ENCODE data around the gene NEO1. TPM values are rescaled to one million over a fixed set of nuclear protein-coding genes. Genes with fewer than 3 reads are reported as not detected.
A peak's percentile ranks its signal among the peaks of the same experiment; 100 is the strongest.

Gene NEO1
- total RNA-seq, 5 donors from 2014 or later (not counting 1 experiment from before 2014, with no cell fraction given): 5.0 to 16.6 (median 10.2) TPM

- no peaks in the 10 kb centered on the region for H3K9me3 ChIP-seq
- ATAC-seq (replicated peaks in 1 of 4): no peak
- H3K27ac ChIP-seq (ENCODE audit: low read length): no peak overlapping the region
- Mint-ChIP-seq H3K36me3 (no peaks in the 10 kb centered on the region), H3K27ac (no peak overlapping the region), H3K4me1 (peaks cover 0 to 4% (median 0%) of the 10 kb centered on the region in 3 donors), H3K9me3 (no peaks in the 10 kb centered on the region), H3K4me3 (no peak overlapping the region), H3K27me3 (peaks cover 10 to 18% of the 10 kb centered on the region in 2 donors)
- peak in 1 of 35 experiments; percentile 11 for DNase-seq
- no peak overlapping the region for H3K4me3 ChIP-seq (ENCODE audit: control insufficient read depth in 1 of 2, extremely low read depth in 1 of 2, low read length in 1 of 2)
- ChIA-PET POLR2A (no interaction called here), CTCF (interaction anchor here in 1 of 2 donors (0.6 kb wide), 1 partner anchor 651 kb away, joined by 10 read pairs; no protein-coding TSS in a partner anchor)
- H3K36me3 ChIP-seq (ENCODE audit: control insufficient read depth in 2 of 2, extremely low read depth in 1 of 2, insufficient read depth in 1 of 2, low read length in 1 of 2): no peaks in the 10 kb centered on the region
- 65% methylated on average over 24 of the region's 29 CpGs for WGBS (ENCODE audit: insufficient coverage)
- H3K4me1 ChIP-seq (ENCODE audit: control insufficient read depth in 1 of 2, extremely low read depth in 1 of 2, insufficient read depth in 2 of 2, low read length in 2 of 2): peaks cover 0 to 7% of the 10 kb centered on the region in 2 experiments
- peaks cover 0 to 39% of the 10 kb centered on the region in 2 experiments for H3K27me3 ChIP-seq (replicated peaks in 1 of 2; ENCODE audit: control insufficient read depth in 2 of 2, extremely low read depth in 1 of 2, insufficient read depth in 2 of 2, low read length in 1 of 2)
These were observed 273.1 kb downstream of the NEO1 start for GRCh38 chr15:73325191-73325861.

- peaks cover 0 to 4% (median 0%) of the 10 kb centered on the region in 3 donors for H3K4me1 Mint-ChIP-seq
- Histone ChIP-seq H3K36me3 (ENCODE audit: control insufficient read depth in 2 of 2, extremely low read depth in 1 of 2, insufficient read depth in 1 of 2, low read length in 1 of 2) (no peaks in the 10 kb centered on the region), H3K9me3 (no peaks in the 10 kb centered on the region), H3K27ac (ENCODE audit: low read length) (no peak overlapping the region), H3K4me1 (ENCODE audit: control insufficient read depth in 1 of 2, extremely low read depth in 1 of 2, insufficient read depth in 2 of 2, low read length in 2 of 2) (peaks cover 0 to 7% of the 10 kb centered on the region in 2 experiments), H3K4me3 (ENCODE audit: control insufficient read depth in 1 of 2, extremely low read depth in 1 of 2, low read length in 1 of 2) (no peak overlapping the region), H3K27me3 (replicated peaks in 1 of 2; ENCODE audit: control insufficient read depth in 2 of 2, extremely low read depth in 1 of 2, insufficient read depth in 2 of 2, low read length in 1 of 2) (peaks cover 0 to 32% of the 10 kb centered on the region in 2 experiments)
- H3K9me3 Mint-ChIP-seq: no peaks in the 10 kb centered on the region
- H3K4me3 Mint-ChIP-seq: no peak overlapping the region
- no CpG with 5 or more reads among the region's 4 CpGs for WGBS (ENCODE audit: insufficient coverage)
- H3K27me3 Mint-ChIP-seq: peaks cover 4 to 18% of the 10 kb centered on the region in 2 donors
- no peak for DNase-seq
- CTCF ChIA-PET: interaction anchor here in 1 of 2 donors (0.6 kb wide), 1 partner anchor 652 kb away, joined by 10 read pairs; no protein-coding TSS in a partner anchor
- POLR2A ChIA-PET: no interaction called here
- no peak for ATAC-seq (replicated peaks in 1 of 4)
- H3K36me3 Mint-ChIP-seq: no peaks in the 10 kb centered on the region
- H3K27ac Mint-ChIP-seq: no peak overlapping the region
These were observed 273.9 kb downstream of the NEO1 start for GRCh38 chr15:73326157-73326556.

DNA sequence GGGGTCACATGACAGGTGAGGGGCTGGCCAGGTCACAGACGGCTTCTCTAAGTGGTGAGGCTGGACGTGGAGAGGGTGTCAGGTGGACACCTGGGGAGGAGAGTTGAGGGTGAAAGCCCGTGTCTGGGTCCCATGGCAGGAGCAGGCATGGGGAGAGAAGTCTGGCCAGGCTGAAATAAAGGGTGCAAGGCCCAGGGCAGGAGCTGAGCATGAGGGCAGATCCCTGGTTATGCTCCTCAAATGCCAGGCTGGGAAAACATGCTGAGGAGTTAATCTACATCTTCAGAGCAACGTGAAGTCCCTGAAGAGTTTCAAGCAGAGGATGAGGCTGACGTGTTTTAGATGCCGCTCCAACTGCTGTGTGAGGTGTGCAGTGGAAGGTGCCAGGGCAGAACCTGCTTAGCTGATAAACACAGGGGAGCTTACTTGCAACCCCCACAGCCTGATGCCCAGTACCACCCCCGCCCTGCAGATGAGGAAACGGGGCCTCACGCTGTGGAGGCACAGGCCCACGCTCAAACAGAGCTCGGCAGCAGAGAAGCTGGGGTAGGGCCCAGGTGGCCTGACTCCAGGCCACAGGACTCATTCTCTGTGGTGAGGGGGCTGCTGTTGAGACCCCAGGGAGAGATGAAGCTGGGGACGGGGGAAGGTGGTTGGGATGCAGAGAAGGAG, 276.0 kb downstream of the NEO1 start:
- ChIA-PET CTCF (no interaction called here), POLR2A (interaction anchor here in 1 of 2 donors (0.7 kb wide), 1 partner anchor 540 kb away, joined by 3 read pairs; no protein-coding TSS in a partner anchor)
- no peaks in the 10 kb centered on the region for H3K36me3 Mint-ChIP-seq
- H3K27me3 ChIP-seq (replicated peaks in 1 of 2; ENCODE audit: control insufficient read depth in 2 of 2, extremely low read depth in 1 of 2, insufficient read depth in 2 of 2, low read length in 1 of 2): peaks cover 0 to 28% of the 10 kb centered on the region in 2 experiments
- H3K4me1 ChIP-seq (ENCODE audit: control insufficient read depth in 1 of 2, extremely low read depth in 1 of 2, insufficient read depth in 2 of 2, low read length in 2 of 2): peaks cover 0 to 7% of the 10 kb centered on the region in 2 experiments
- H3K9me3 Mint-ChIP-seq: no peaks in the 10 kb centered on the region
- H3K27me3 Mint-ChIP-seq: peaks cover 3 to 14% of the 10 kb centered on the region in 2 donors
- ATAC-seq (replicated peaks in 1 of 4): no peak
- H3K27ac ChIP-seq (ENCODE audit: low read length): no peak overlapping the region
- no peak overlapping the region for H3K4me3 Mint-ChIP-seq
- no peak overlapping the region for H3K4me3 ChIP-seq (ENCODE audit: control insufficient read depth in 1 of 2, extremely low read depth in 1 of 2, low read length in 1 of 2)
- no peak for DNase-seq
- peaks cover 0 to 4% (median 0%) of the 10 kb centered on the region in 3 donors for H3K4me1 Mint-ChIP-seq
- no peaks in the 10 kb centered on the region for H3K36me3 ChIP-seq (ENCODE audit: control insufficient read depth in 2 of 2, extremely low read depth in 1 of 2, insufficient read depth in 1 of 2, low read length in 1 of 2)
- H3K9me3 ChIP-seq: no peaks in the 10 kb centered on the region
- 65% methylated on average over 10 of the region's 12 CpGs for WGBS (ENCODE audit: insufficient coverage)
- no peak overlapping the region for H3K27ac Mint-ChIP-seq

DNA sequence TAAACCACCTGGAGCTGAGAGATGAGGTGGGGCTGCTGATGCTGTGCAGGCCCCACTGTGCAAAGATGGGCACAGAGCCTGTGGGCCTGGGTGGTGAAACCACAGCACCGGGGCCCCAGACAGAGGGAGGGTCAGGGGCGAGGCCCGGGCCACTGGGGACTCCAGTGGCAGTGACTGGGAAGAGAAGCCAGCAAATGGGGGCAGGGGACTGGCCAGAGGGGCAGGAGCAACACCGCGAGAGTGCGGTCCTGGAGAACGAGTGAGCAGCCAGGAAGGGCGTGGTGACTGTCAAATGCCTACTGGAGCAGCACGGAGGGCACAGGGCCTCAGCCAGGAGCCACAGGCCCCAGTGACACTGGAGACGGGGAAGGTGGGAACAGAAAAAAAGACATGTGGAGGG, 276.7 kb downstream of the NEO1 start:
- H3K36me3 ChIP-seq (ENCODE audit: control insufficient read depth in 2 of 2, extremely low read depth in 1 of 2, insufficient read depth in 1 of 2, low read length in 1 of 2): no peaks in the 10 kb centered on the region
- Mint-ChIP-seq H3K9me3 (no peaks in the 10 kb centered on the region), H3K36me3 (no peaks in the 10 kb centered on the region), H3K4me1 (peaks cover 0 to 4% (median 0%) of the 10 kb centered on the region in 3 donors), H3K27ac (no peak overlapping the region), H3K4me3 (no peak overlapping the region), H3K27me3 (peaks cover 3 to 14% of the 10 kb centered on the region in 2 donors)
- peaks cover 0 to 28% of the 10 kb centered on the region in 2 experiments for H3K27me3 ChIP-seq (replicated peaks in 1 of 2; ENCODE audit: control insufficient read depth in 2 of 2, extremely low read depth in 1 of 2, insufficient read depth in 2 of 2, low read length in 1 of 2)
- no peak for DNase-seq
- no peak overlapping the region for H3K4me3 ChIP-seq (ENCODE audit: control insufficient read depth in 1 of 2, extremely low read depth in 1 of 2, low read length in 1 of 2)
- no peak overlapping the region for H3K27ac ChIP-seq (ENCODE audit: low read length)
- ChIA-PET POLR2A (interaction anchor here in 1 of 2 donors (0.7 kb wide), 1 partner anchor 540 kb away, joined by 3 read pairs; no protein-coding TSS in a partner anchor), CTCF (no interaction called here)
- WGBS (ENCODE audit: insufficient coverage): 87% methylated on average over 8 of the region's 10 CpGs
- H3K4me1 ChIP-seq (ENCODE audit: control insufficient read depth in 1 of 2, extremely low read depth in 1 of 2, insufficient read depth in 2 of 2, low read length in 2 of 2): peaks cover 0 to 7% of the 10 kb centered on the region in 2 experiments
- no peaks in the 10 kb centered on the region for H3K9me3 ChIP-seq
- ATAC-seq (replicated peaks in 1 of 4): no peak

DNA sequence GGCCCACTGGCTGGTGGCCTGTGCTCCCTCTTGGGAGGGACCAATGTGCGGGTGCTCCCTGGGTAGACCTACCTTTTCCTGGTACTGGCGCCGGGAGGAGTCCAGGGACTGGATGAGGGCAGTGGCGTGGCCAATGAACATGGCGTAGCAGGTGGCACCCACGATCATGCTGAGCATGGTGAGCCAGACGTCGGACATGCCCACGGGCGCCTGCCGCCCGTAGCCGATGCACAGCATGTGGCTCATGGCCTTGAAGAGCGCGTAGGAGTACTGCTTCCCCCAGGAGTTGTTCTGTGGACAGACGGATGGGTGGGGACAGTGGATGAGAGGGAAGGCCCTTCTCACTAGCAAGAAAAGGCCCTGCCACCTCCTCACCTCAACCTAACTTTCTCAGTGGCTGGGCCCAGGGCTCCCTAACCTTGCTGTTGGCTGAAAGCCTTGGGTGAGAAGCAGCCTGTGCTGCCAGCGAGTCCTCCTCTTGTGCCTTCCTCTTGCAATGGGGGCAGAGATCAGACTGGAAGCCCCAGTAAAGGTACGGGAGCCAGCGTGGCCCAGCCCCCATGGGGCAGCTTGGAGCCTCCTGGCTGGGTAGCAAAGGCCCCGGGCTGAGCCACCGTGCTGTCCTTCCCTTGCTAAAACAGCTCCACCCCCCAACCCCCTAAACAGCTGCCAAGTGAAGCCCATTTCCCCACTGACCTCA, 277.4 kb downstream of the NEO1 start:
- POLR2A ChIA-PET: no interaction called here
- H3K36me3 Mint-ChIP-seq: no peaks in the 10 kb centered on the region
- Histone ChIP-seq H3K27me3 (replicated peaks in 1 of 2; ENCODE audit: control insufficient read depth in 2 of 2, extremely low read depth in 1 of 2, insufficient read depth in 2 of 2, low read length in 1 of 2) (peaks cover 0 to 21% of the 10 kb centered on the region in 2 experiments), H3K4me1 (ENCODE audit: control insufficient read depth in 1 of 2, extremely low read depth in 1 of 2, insufficient read depth in 2 of 2, low read length in 2 of 2) (peaks cover 0 to 7% of the 10 kb centered on the region in 2 experiments), H3K36me3 (ENCODE audit: control insufficient read depth in 2 of 2, extremely low read depth in 1 of 2, insufficient read depth in 1 of 2, low read length in 1 of 2) (no peaks in the 10 kb centered on the region), H3K4me3 (ENCODE audit: control insufficient read depth in 1 of 2, extremely low read depth in 1 of 2, low read length in 1 of 2) (no peak overlapping the region), H3K27ac (ENCODE audit: low read length) (no peak overlapping the region), H3K9me3 (no peaks in the 10 kb centered on the region)
- DNase-seq (no peak), ATAC-seq (replicated peaks in 1 of 4) (no peak)
- H3K27me3 Mint-ChIP-seq: peaks cover 3 to 14% of the 10 kb centered on the region in 2 donors
- no peak overlapping the region for H3K4me3 Mint-ChIP-seq
- CTCF ChIA-PET: no interaction called here
- H3K9me3 Mint-ChIP-seq: no peaks in the 10 kb centered on the region
- peaks cover 0 to 4% (median 0%) of the 10 kb centered on the region in 3 donors for H3K4me1 Mint-ChIP-seq
- no peak overlapping the region for H3K27ac Mint-ChIP-seq
- WGBS (ENCODE audit: insufficient coverage): 76% methylated on average over 10 of the region's 21 CpGs
